Measurements from ENCODE around the gene KNG1. TPM values are rescaled to one million over a fixed set of nuclear protein-coding genes. Genes with fewer than 3 reads are reported as not detected.

KNG1 gene
- total and polyA plus RNA-seq, 2 donors (not counting 3 experiments of a cell fraction or from before 2014, with no cell fraction given) = not detected

DNA sequence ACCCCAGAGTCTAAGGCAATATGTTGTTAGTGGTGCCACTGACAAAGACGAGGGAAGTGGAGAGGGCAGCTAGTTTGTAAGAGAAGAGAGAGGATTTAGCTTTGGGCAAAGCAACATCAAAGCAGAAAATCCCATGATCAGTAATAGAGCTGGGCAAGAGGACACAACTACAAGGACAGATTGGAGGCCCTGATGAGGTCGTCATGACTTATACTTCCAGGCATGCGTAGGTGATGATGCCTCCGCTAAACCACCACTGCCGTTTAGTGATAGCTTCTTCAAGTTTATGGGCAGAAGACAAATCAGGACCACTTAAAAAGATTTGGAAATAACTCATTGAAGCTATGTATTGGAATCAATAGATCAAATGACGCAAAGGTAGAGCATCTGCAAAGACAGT is 48.7 kb upstream of the KNG1 start:
- Histone ChIP-seq H3K4me3 (replicated peaks in 1 of 3; ENCODE audit: insufficient read depth in 1 of 3, low read depth in 1 of 3, low read length in 3 of 3) (no peak overlapping the region), H3K79me2 (ENCODE audit: control insufficient read depth, insufficient read depth, low read length) (no peaks in the 10 kb centered on the region), H3K4me2 (ENCODE audit: insufficient read depth, low read length) (no peak overlapping the region), H3K4me1 (ENCODE audit: control insufficient read depth, extremely low read depth, insufficient read depth, low read length) (no peaks in the 10 kb centered on the region), H2AFZ (ENCODE audit: low read depth, low read length) (no peak overlapping the region), H3K9ac (replicated peaks; ENCODE audit: extremely low read depth, insufficient read depth, low read length) (no peak overlapping the region), H3K27me3 (ENCODE audit: control insufficient read depth in 2 of 2, insufficient read depth in 2 of 2, low read length in 2 of 2) (peaks cover 0 to 2% of the 10 kb centered on the region in 2 experiments), H3K27ac (ENCODE audit: insufficient read depth, low read depth, low read length) (no peak overlapping the region), H3K9me3 (replicated peaks; ENCODE audit: control insufficient read depth, insufficient read depth, low read length) (no peaks in the 10 kb centered on the region), H4K20me1 (replicated peaks; ENCODE audit: control insufficient read depth, extremely low read depth, insufficient read depth, low read length) (no peaks in the 10 kb centered on the region), H3K36me3 (ENCODE audit: control insufficient read depth in 2 of 2, extremely low read depth in 1 of 2, insufficient read depth in 2 of 2, low read length in 2 of 2) (no peaks in the 10 kb centered on the region), H3K9me1 (replicated peaks; ENCODE audit: control insufficient read depth, extremely low read depth, insufficient read depth, low read length) (no peaks in the 10 kb centered on the region)
- TF ChIP-seq, protein P1, sequence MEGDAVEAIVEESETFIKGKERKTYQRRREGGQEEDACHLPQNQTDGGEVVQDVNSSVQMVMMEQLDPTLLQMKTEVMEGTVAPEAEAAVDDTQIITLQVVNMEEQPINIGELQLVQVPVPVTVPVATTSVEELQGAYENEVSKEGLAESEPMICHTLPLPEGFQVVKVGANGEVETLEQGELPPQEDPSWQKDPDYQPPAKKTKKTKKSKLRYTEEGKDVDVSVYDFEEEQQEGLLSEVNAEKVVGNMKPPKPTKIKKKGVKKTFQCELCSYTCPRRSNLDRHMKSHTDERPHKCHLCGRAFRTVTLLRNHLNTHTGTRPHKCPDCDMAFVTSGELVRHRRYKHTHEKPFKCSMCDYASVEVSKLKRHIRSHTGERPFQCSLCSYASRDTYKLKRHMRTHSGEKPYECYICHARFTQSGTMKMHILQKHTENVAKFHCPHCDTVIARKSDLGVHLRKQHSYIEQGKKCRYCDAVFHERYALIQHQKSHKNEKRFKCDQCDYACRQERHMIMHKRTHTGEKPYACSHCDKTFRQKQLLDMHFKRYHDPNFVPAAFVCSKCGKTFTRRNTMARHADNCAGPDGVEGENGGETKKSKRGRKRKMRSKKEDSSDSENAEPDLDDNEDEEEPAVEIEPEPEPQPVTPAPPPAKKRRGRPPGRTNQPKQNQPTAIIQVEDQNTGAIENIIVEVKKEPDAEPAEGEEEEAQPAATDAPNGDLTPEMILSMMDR (IDR thresholded peaks at IDR 0.05; ENCODE audit: extremely low read depth in 1 of 2, insufficient read depth in 1 of 2, low read depth in 1 of 2, low read length in 2 of 2) = no peak
- TF ChIP-seq EZH2 (IDR thresholded peaks at IDR 0.05; ENCODE audit: borderline replicate concordance, low read depth, low read length, severe bottlenecking) (no peak), JUN (IDR thresholded peaks at IDR 0.05; ENCODE audit: borderline replicate concordance, insufficient read depth, insufficient read length, low read depth) (no peak), FOS (IDR thresholded peaks at IDR 0.05; ENCODE audit: borderline replicate concordance, insufficient read depth, low read length) (no peak), POLR2A (IDR thresholded peaks at IDR 0.05; ENCODE audit: low read depth, low read length) (no peak), POLR2AphosphoS5 (IDR thresholded peaks at IDR 0.05; ENCODE audit: insufficient read depth, low read depth, low read length) (no peak), GATA2 (IDR thresholded peaks at IDR 0.05; ENCODE audit: insufficient read depth, insufficient read length, low read depth, low read length) (no peak), MYC (IDR thresholded peaks at IDR 0.05; ENCODE audit: low read depth, low read length) (no peak)
- TF ChIP-seq, protein P2, sequence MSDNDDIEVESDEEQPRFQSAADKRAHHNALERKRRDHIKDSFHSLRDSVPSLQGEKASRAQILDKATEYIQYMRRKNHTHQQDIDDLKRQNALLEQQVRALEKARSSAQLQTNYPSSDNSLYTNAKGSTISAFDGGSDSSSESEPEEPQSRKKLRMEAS (IDR thresholded peaks at IDR 0.05; ENCODE audit: insufficient read depth, insufficient read length) = no peak
- intact Hi-C loops (cut with micrococcal nuclease) (no loop called here), dilution Hi-C loops (cut with MboI; ENCODE audit: extremely low pct_ligation_motif_present, low sequenced_read_pairs) (no loop called here)
- ChIA-PET POLR2A (no interaction called here), CTCF (interaction anchor here (1.5 kb wide), 1 partner anchor 14 kb away, joined by 3 read pairs; no protein-coding TSS in a partner anchor)
- DNase-seq (ENCODE audit: low read depth, low spot score) (no peak), FAIRE-seq (no peak)
- BruUV-seq (replicated peaks) = no TSS peak

All from endothelial cell of umbilical vein (primary cell).